Measurements from ENCODE around the gene MBOAT2.
A peak's percentile ranks its signal among the peaks of the same experiment; 100 is the strongest.

The MBOAT2 gene

DNA sequence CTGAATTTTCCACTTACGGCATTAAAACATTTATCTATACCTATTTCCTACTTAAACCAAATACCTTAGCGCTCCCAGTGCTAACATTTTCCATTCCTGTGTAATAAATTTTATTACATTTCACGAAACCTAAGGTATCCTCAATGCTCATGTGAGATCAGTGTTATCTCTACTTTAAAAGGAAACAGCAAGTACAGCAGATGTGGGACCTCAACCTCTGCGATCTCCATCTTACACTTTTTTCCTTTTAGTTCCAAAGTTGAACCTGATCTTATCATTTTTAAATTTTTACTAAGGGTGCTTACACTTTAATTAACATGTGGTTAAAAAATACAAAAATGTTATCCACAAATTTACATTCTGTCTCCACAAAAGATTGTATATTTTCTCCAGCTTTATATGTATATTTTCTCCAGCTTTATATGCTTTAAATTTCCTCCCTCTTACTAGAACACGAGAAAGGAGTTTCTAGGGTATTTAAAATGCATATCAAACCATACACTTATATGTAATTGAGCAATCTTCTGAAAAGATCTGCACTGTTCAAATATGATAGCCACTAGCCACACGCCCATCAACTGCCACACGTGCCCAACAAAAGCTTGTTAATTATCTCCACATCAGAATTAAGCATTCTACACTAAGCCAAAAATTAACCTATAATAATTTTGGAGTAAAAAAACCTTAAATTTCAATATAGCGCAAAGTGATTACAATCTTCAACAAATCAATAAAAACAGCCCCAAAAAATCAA, 38.1 kb downstream of the MBOAT2 start:
- no peaks in the 10 kb centered on the region for H3K9me3 ChIP-seq (ENCODE audit: control insufficient read depth in 2 of 2, low read length in 2 of 2)
- no peaks in the 10 kb centered on the region for H3K36me3 ChIP-seq (ENCODE audit: control insufficient read depth in 2 of 2, insufficient read depth in 2 of 2, low read length in 2 of 2)

GRCh38 chr2:8962890-8963289, 40.6 kb downstream of the MBOAT2 start:
- Histone ChIP-seq H3K4me1 (ENCODE audit: control insufficient read depth in 2 of 2, insufficient read depth in 2 of 2, low read length in 2 of 2) (peaks cover 0 to 2% of the 10 kb centered on the region in 2 donors), H3K9ac (ENCODE audit: low read depth in 1 of 2, low read length in 2 of 2) (no peak overlapping the region), H3K4me3 (ENCODE audit: low read length in 2 of 2) (no peak overlapping the region), H3K27me3 (ENCODE audit: control insufficient read depth in 2 of 2, insufficient read depth in 2 of 2, low read length in 2 of 2) (no peaks in the 10 kb centered on the region), H3K27ac (ENCODE audit: low read depth in 2 of 2, low read length in 2 of 2) (no peak overlapping the region), H3K9me3 (ENCODE audit: control insufficient read depth in 2 of 2, low read length in 2 of 2) (no peaks in the 10 kb centered on the region), H3K36me3 (ENCODE audit: control insufficient read depth in 2 of 2, insufficient read depth in 2 of 2, low read length in 2 of 2) (no peaks in the 10 kb centered on the region)

More for the DNA sequence above, 38.1 kb downstream of the MBOAT2 start:
- Histone ChIP-seq H3K4me1 (ENCODE audit: control insufficient read depth in 2 of 2, insufficient read depth in 2 of 2, low read length in 2 of 2) (peaks cover 0 to 2% of the 10 kb centered on the region in 2 donors), H3K27me3 (ENCODE audit: control insufficient read depth in 2 of 2, insufficient read depth in 2 of 2, low read length in 2 of 2) (no peaks in the 10 kb centered on the region), H3K9ac (ENCODE audit: low read depth in 1 of 2, low read length in 2 of 2) (no peak overlapping the region), H3K27ac (ENCODE audit: low read depth in 2 of 2, low read length in 2 of 2) (no peak overlapping the region), H3K4me3 (ENCODE audit: low read length in 2 of 2) (no peak overlapping the region)

DNA sequence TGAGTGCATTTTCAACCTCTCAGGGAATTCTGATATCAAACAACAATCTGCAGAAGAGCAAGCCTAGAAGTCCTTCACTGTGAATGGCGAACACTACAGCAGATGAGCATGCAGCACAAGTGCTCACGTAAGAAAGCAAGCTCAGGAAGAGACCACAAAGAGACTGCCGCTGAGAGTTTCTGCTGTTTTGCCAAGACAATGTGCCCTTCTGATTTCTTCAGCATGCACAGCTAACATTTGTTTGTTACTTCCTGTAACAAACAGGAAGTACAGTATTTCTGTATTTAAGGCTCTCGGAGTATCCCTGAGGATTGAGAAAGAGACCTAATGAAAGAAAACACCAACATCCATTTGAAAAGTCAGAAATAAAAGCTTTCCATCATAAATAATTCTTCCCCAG, 45.9 kb downstream of the MBOAT2 start:
- Histone ChIP-seq H3K9ac (ENCODE audit: low read depth in 1 of 2, low read length in 2 of 2) (no peak overlapping the region), H3K4me3 (ENCODE audit: low read length in 2 of 2) (no peak overlapping the region), H3K4me1 (ENCODE audit: control insufficient read depth in 2 of 2, insufficient read depth in 2 of 2, low read length in 2 of 2) (no peaks in the 10 kb centered on the region), H3K9me3 (ENCODE audit: control insufficient read depth in 2 of 2, low read length in 2 of 2) (peaks cover 0 to 2% of the 10 kb centered on the region in 2 donors), H3K36me3 (ENCODE audit: control insufficient read depth in 2 of 2, insufficient read depth in 2 of 2, low read length in 2 of 2) (peaks cover 6 to 9% of the 10 kb centered on the region in 2 donors), H3K27ac (ENCODE audit: low read depth in 2 of 2, low read length in 2 of 2) (no peak overlapping the region), H3K27me3 (ENCODE audit: control insufficient read depth in 2 of 2, insufficient read depth in 2 of 2, low read length in 2 of 2) (no peaks in the 10 kb centered on the region)

DNA sequence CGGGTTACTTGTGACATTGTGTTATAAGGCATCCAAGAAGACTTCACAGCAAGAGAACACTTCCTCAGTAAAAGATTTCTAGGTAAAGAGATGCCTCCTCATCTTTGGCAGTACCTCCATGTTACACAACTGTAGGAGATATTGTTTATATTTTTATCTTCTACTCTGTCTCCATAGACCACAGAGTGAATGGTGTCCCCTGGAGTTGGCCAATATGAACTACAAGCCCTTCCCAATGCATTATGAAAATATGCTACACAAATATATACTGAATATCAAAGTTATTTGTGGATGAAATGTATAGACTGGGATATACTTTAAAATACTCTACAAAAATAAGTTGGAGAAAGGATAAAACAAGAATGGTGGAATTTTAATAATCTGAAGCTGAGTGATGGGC, 46.7 kb downstream of the MBOAT2 start:
- Histone ChIP-seq H3K27me3 (ENCODE audit: control insufficient read depth in 2 of 2, insufficient read depth in 2 of 2, low read length in 2 of 2) (no peaks in the 10 kb centered on the region), H3K9ac (ENCODE audit: low read depth in 1 of 2, low read length in 2 of 2) (no peak overlapping the region), H3K27ac (ENCODE audit: low read depth in 2 of 2, low read length in 2 of 2) (no peak overlapping the region)

DNA sequence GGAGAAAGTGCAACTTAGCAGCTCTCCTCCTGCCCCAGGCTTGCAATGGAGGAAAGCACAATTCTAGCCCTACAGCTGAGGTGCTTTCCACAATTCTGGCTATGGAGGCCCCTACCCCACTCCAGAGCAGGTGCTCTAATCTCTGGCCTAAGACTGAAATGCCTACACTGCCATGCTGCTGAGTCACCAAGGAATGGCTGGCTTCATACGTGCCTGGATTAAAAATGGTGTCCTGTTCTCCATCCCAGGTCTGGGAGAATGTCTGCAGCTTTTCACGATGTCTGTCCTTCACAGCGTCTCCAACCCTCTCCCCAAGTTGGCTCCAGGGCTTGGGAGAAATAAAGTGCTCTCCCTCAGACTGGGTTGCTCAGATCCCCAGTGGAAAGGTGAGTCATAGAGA, 48.5 kb downstream of the MBOAT2 start:
- Histone ChIP-seq H3K4me3 (ENCODE audit: low read length in 2 of 2) (no peak overlapping the region), H3K27me3 (ENCODE audit: control insufficient read depth in 2 of 2, insufficient read depth in 2 of 2, low read length in 2 of 2) (no peaks in the 10 kb centered on the region), H3K27ac (ENCODE audit: low read depth in 2 of 2, low read length in 2 of 2) (no peak overlapping the region), H3K36me3 (ENCODE audit: control insufficient read depth in 2 of 2, insufficient read depth in 2 of 2, low read length in 2 of 2) (peaks cover 6 to 9% of the 10 kb centered on the region in 2 donors), H3K4me1 (ENCODE audit: control insufficient read depth in 2 of 2, insufficient read depth in 2 of 2, low read length in 2 of 2) (no peaks in the 10 kb centered on the region), H3K9me3 (ENCODE audit: control insufficient read depth in 2 of 2, low read length in 2 of 2) (peaks cover 0 to 2% of the 10 kb centered on the region in 2 donors), H3K9ac (ENCODE audit: low read depth in 1 of 2, low read length in 2 of 2) (no peak overlapping the region)

More for the DNA sequence above, 46.7 kb downstream of the MBOAT2 start:
- Histone ChIP-seq H3K36me3 (ENCODE audit: control insufficient read depth in 2 of 2, insufficient read depth in 2 of 2, low read length in 2 of 2) (peaks cover 6 to 9% of the 10 kb centered on the region in 2 donors), H3K4me3 (ENCODE audit: low read length in 2 of 2) (no peak overlapping the region), H3K9me3 (ENCODE audit: control insufficient read depth in 2 of 2, low read length in 2 of 2) (peaks cover 0 to 2% of the 10 kb centered on the region in 2 donors), H3K4me1 (ENCODE audit: control insufficient read depth in 2 of 2, insufficient read depth in 2 of 2, low read length in 2 of 2) (no peaks in the 10 kb centered on the region)

GRCh38 chr2:8953525-8953924, 50.0 kb downstream of the MBOAT2 start:
- Histone ChIP-seq H3K9me3 (ENCODE audit: control insufficient read depth in 2 of 2, low read length in 2 of 2) (peaks cover 0 to 2% of the 10 kb centered on the region in 2 donors), H3K27ac (ENCODE audit: low read depth in 2 of 2, low read length in 2 of 2) (no peak overlapping the region), H3K27me3 (ENCODE audit: control insufficient read depth in 2 of 2, insufficient read depth in 2 of 2, low read length in 2 of 2) (no peaks in the 10 kb centered on the region), H3K4me3 (ENCODE audit: low read length in 2 of 2) (peak overlapping the region in 1 of 2 donors; percentile 13), H3K4me1 (ENCODE audit: control insufficient read depth in 2 of 2, insufficient read depth in 2 of 2, low read length in 2 of 2) (no peaks in the 10 kb centered on the region), H3K9ac (ENCODE audit: low read depth in 1 of 2, low read length in 2 of 2) (no peak overlapping the region), H3K36me3 (ENCODE audit: control insufficient read depth in 2 of 2, insufficient read depth in 2 of 2, low read length in 2 of 2) (peaks cover 6 to 9% of the 10 kb centered on the region in 2 donors)

GRCh38 chr2:8939486-8940114, 63.9 kb downstream of the MBOAT2 start:
- no peaks in the 10 kb centered on the region for H3K9me3 ChIP-seq (ENCODE audit: control insufficient read depth in 2 of 2, low read length in 2 of 2)
- H3K27ac ChIP-seq (ENCODE audit: low read depth in 2 of 2, low read length in 2 of 2) = no peak overlapping the region
- no peaks in the 10 kb centered on the region for H3K27me3 ChIP-seq (ENCODE audit: control insufficient read depth in 2 of 2, insufficient read depth in 2 of 2, low read length in 2 of 2)
- H3K36me3 ChIP-seq (ENCODE audit: control insufficient read depth in 2 of 2, insufficient read depth in 2 of 2, low read length in 2 of 2) = peaks cover 14 to 16% of the 10 kb centered on the region in 2 donors
- H3K4me3 ChIP-seq (ENCODE audit: low read length in 2 of 2) = no peak overlapping the region
- H3K4me1 ChIP-seq (ENCODE audit: control insufficient read depth in 2 of 2, insufficient read depth in 2 of 2, low read length in 2 of 2) = no peaks in the 10 kb centered on the region
- H3K9ac ChIP-seq (ENCODE audit: low read depth in 1 of 2, low read length in 2 of 2) = no peak overlapping the region

GRCh38 chr2:8938384-8938783, 65.1 kb downstream of the MBOAT2 start:
- Histone ChIP-seq H3K4me3 (ENCODE audit: low read length in 2 of 2) (no peak overlapping the region), H3K27ac (ENCODE audit: low read depth in 2 of 2, low read length in 2 of 2) (no peak overlapping the region), H3K36me3 (ENCODE audit: control insufficient read depth in 2 of 2, insufficient read depth in 2 of 2, low read length in 2 of 2) (peaks cover 14 to 16% of the 10 kb centered on the region in 2 donors), H3K9me3 (ENCODE audit: control insufficient read depth in 2 of 2, low read length in 2 of 2) (no peaks in the 10 kb centered on the region), H3K27me3 (ENCODE audit: control insufficient read depth in 2 of 2, insufficient read depth in 2 of 2, low read length in 2 of 2) (no peaks in the 10 kb centered on the region), H3K4me1 (ENCODE audit: control insufficient read depth in 2 of 2, insufficient read depth in 2 of 2, low read length in 2 of 2) (no peaks in the 10 kb centered on the region), H3K9ac (ENCODE audit: low read depth in 1 of 2, low read length in 2 of 2) (no peak overlapping the region)

GRCh38 chr2:8935982-8936381, 67.5 kb downstream of the MBOAT2 start:
- Histone ChIP-seq H3K9me3 (ENCODE audit: control insufficient read depth in 2 of 2, low read length in 2 of 2) (no peaks in the 10 kb centered on the region), H3K27ac (ENCODE audit: low read depth in 2 of 2, low read length in 2 of 2) (no peak overlapping the region), H3K4me1 (ENCODE audit: control insufficient read depth in 2 of 2, insufficient read depth in 2 of 2, low read length in 2 of 2) (no peaks in the 10 kb centered on the region), H3K27me3 (ENCODE audit: control insufficient read depth in 2 of 2, insufficient read depth in 2 of 2, low read length in 2 of 2) (no peaks in the 10 kb centered on the region), H3K36me3 (ENCODE audit: control insufficient read depth in 2 of 2, insufficient read depth in 2 of 2, low read length in 2 of 2) (peaks cover 14 to 16% of the 10 kb centered on the region in 2 donors), H3K9ac (ENCODE audit: low read depth in 1 of 2, low read length in 2 of 2) (no peak overlapping the region), H3K4me3 (ENCODE audit: low read length in 2 of 2) (no peak overlapping the region)

GRCh38 chr2:8934338-8934737, 69.1 kb downstream of the MBOAT2 start:
- no peak overlapping the region for H3K9ac ChIP-seq (ENCODE audit: low read depth in 1 of 2, low read length in 2 of 2)
- no peaks in the 10 kb centered on the region for H3K4me1 ChIP-seq (ENCODE audit: control insufficient read depth in 2 of 2, insufficient read depth in 2 of 2, low read length in 2 of 2)
- no peaks in the 10 kb centered on the region for H3K27me3 ChIP-seq (ENCODE audit: control insufficient read depth in 2 of 2, insufficient read depth in 2 of 2, low read length in 2 of 2)
- H3K4me3 ChIP-seq (ENCODE audit: low read length in 2 of 2) = no peak overlapping the region
- peaks cover 11 to 14% of the 10 kb centered on the region in 2 donors for H3K36me3 ChIP-seq (ENCODE audit: control insufficient read depth in 2 of 2, insufficient read depth in 2 of 2, low read length in 2 of 2)
- no peaks in the 10 kb centered on the region for H3K9me3 ChIP-seq (ENCODE audit: control insufficient read depth in 2 of 2, low read length in 2 of 2)
- no peak overlapping the region for H3K27ac ChIP-seq (ENCODE audit: low read depth in 2 of 2, low read length in 2 of 2)
